ENCODE measurements around the gene IGFN1. TPM values are rescaled to one million over a fixed set of nuclear protein-coding genes. Genes with fewer than 3 reads are reported as not detected.

The IGFN1 gene
- total and polyA plus RNA-seq, 2 of the 8 experiments (the other 6 are each of a cell fraction or from before 2014, with no cell fraction given): not detected

DNA sequence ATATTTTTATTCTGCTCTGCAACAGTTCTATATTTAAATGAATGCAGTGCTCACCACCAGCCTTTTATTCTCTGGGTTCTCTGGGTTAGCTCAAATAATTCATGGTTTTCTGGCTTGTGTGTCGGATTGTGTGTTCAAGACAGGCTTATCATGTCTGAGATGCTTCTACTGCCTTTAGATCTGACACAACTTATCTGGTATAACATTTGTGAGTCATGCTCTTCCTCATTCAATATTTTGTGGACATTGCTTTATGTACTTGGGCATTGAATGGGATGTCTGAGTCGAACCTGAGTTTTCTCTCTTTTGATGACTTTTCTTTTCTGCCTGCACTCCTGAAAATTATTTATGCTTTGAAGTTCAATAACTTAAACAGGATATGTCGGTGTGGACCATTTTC lies 75.1 kb downstream of the IGFN1 start (continued):
- no peak for TF ChIP-seq RAD21 (IDR thresholded peaks at IDR 0.05 in 1 of 2, conservative IDR thresholded peaks at IDR 0.05 in 1 of 2; ENCODE audit: low read depth in 2 of 2, low read length in 2 of 2)
- no peak for TF ChIP-seq EZH2 (IDR thresholded peaks at IDR 0.05; ENCODE audit: low read depth, low read length, severe bottlenecking)
- no peak for TF ChIP-seq POU5F1 (IDR thresholded peaks at IDR 0.05; ENCODE audit: low read depth, low read length)
- TF ChIP-seq, protein P1, sequence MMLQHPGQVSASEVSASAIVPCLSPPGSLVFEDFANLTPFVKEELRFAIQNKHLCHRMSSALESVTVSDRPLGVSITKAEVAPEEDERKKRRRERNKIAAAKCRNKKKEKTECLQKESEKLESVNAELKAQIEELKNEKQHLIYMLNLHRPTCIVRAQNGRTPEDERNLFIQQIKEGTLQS (IDR thresholded peaks at IDR 0.05; ENCODE audit: insufficient read depth, low read depth, low read length): no peak
- no peak for TF ChIP-seq TBP (IDR thresholded peaks at IDR 0.05; ENCODE audit: low read depth, low read length)
- TF ChIP-seq HDAC6 (IDR thresholded peaks at IDR 0.05; ENCODE audit: low read depth, low read length): no peak
- TF ChIP-seq GTF2F1 (IDR thresholded peaks at IDR 0.05; ENCODE audit: borderline replicate concordance, low read depth, low read length): no peak

Data from H1 (cell line).